PC-3 (cell line): ENCODE data around the gene UFD1.

Source experiments
- EZH2phosphoT487 ChIP-seq: fragments of 300-600 bp; sonication (generic); IDR thresholded peaks from 2 replicates; pipeline ENCODE4 v1.6.1; 2018; ENCODE audit warnings: mild to moderate bottlenecking, antibody characterized with exemption, low read length, borderline replicate concordance
- TF ChIP-seq, protein P1 (sequence below): fragments of 300-600 bp; sonication (generic); conservative IDR thresholded peaks from 2 replicates; pipeline ENCODE4 v1.5.1; 2017; ENCODE audit warnings: antibody characterized with exemption, low read depth, mild to moderate bottlenecking, low read length

DNA sequence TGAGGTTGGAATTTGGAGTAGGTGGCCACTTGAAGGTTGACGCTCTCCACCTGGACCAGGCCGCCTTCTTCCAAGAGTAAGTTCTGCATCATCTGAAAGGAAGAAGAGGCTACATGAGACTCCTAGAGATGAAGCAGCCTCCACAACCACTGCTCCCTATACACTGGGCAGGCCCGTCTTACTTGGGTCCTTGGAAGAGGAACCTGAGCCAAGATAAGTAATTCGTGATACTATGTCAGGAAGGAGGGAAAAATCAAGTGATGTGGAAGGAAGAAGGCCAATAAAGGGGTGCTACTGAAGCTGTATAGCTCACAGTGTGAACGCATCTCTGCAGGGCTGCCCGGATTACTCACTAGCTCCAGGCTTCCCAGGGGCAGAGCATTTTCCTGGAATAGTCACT is 11.1 kb downstream of the UFD1 start:
- TF ChIP-seq EZH2phosphoT487, result no peak
- TF ChIP-seq, protein P1, sequence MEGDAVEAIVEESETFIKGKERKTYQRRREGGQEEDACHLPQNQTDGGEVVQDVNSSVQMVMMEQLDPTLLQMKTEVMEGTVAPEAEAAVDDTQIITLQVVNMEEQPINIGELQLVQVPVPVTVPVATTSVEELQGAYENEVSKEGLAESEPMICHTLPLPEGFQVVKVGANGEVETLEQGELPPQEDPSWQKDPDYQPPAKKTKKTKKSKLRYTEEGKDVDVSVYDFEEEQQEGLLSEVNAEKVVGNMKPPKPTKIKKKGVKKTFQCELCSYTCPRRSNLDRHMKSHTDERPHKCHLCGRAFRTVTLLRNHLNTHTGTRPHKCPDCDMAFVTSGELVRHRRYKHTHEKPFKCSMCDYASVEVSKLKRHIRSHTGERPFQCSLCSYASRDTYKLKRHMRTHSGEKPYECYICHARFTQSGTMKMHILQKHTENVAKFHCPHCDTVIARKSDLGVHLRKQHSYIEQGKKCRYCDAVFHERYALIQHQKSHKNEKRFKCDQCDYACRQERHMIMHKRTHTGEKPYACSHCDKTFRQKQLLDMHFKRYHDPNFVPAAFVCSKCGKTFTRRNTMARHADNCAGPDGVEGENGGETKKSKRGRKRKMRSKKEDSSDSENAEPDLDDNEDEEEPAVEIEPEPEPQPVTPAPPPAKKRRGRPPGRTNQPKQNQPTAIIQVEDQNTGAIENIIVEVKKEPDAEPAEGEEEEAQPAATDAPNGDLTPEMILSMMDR, result no peak
